GM18520 (cell line): ENCODE data around the gene SLC39A13.
"Not testable (repeated sequence)": the region's sequence is repeated elsewhere in the genome, so short reads cannot be mapped to it uniquely, and the experiment has no call there.

Source experiments
- ATAC-seq: cut with Tn5 transposase; IDR thresholded peaks from one replicate; pipeline ENCODE4 v1.9.1; 2021; ENCODE audit not compliant: unreplicated experiment

The SLC39A13 gene

GRCh38 chr11:47449541-47449940 lies 41.2 kb downstream of the SLC39A13 start:
- ATAC-seq: no peak

GRCh38 chr11:47451436-47451835 lies 43.0 kb downstream of the SLC39A13 start:
- ATAC-seq: no peak

GRCh38 chr11:47451990-47452389 lies 43.6 kb downstream of the SLC39A13 start:
- ATAC-seq: no peak

- ATAC-seq: no peak
Measured at GRCh38 chr11:47453365-47453764, 45.0 kb downstream of the SLC39A13 start.

GRCh38 chr11:47454258-47454671 lies 45.9 kb downstream of the SLC39A13 start:
- ATAC-seq: not testable (repeated sequence)

GRCh38 chr11:47460571-47461235 lies 52.3 kb downstream of the SLC39A13 start:
- no peak for ATAC-seq

- ATAC-seq: no peak
Measured at GRCh38 chr11:47461876-47462275, 53.5 kb downstream of the SLC39A13 start.

GRCh38 chr11:47464483-47464882 lies 56.1 kb downstream of the SLC39A13 start:
- no peak for ATAC-seq
